Thyroid gland (tissue), 4 donors: Measurements from ENCODE around the gene SHISA4.

Experiments
- CTCF ChIP-seq, 6 experiments: fragments of 200-600 bp in 3 of 6; fragments of 450-650 bp in 3 of 6; sonication (generic) in 3 of 6; IDR thresholded peaks; one replicate each; pipeline ENCODE4 v1.5.1; 2016 to 2019; ENCODE audit warnings: antibody characterized with exemption in 6 of 6, mild to moderate bottlenecking in 2 of 6, inconsistent platforms in 1 of 6, moderate library complexity in 1 of 6
- POLR2A ChIP-seq, 2 donors: fragments of 450-650 bp; IDR thresholded peaks; one replicate each; pipeline ENCODE4 v1.6.1; 2017; ENCODE audit warnings: antibody characterized with exemption in 2 of 2, mild to moderate bottlenecking in 2 of 2, moderate library complexity in 1 of 2

- no peak for TF ChIP-seq CTCF (IDR thresholded peaks at IDR 0.05)
- no peak for TF ChIP-seq POLR2A (IDR thresholded peaks at IDR 0.05)
These were observed 50.9 kb downstream of the SHISA4 start for GRCh38 chr1:201939574-201939973.
